ENCODE measurements around the gene WNT4.

Gene WNT4

GRCh38 chr1:22123901-22124404 is 18.9 kb downstream of the WNT4 start:
- TF ChIP-seq CTCF (IDR thresholded peaks at IDR 0.05; ENCODE audit: low read depth, low read length), result no peak
- DNase-seq (ENCODE audit: extremely low read depth, low read depth), result no peak

GRCh38 chr1:22123071-22123390 is 19.9 kb downstream of the WNT4 start:
- no peak for DNase-seq (ENCODE audit: extremely low read depth, low read depth)
- TF ChIP-seq CTCF (IDR thresholded peaks at IDR 0.05; ENCODE audit: low read depth, low read length), result no peak

- DNase-seq (ENCODE audit: extremely low read depth, low read depth), result no peak
- TF ChIP-seq CTCF (IDR thresholded peaks at IDR 0.05; ENCODE audit: low read depth, low read length), result no peak
Measured at GRCh38 chr1:22122273-22123070, 20.4 kb downstream of the WNT4 start.

- no peak for TF ChIP-seq CTCF (IDR thresholded peaks at IDR 0.05; ENCODE audit: low read depth, low read length)
- no peak for DNase-seq (ENCODE audit: extremely low read depth, low read depth)
Measured at GRCh38 chr1:22121421-22121911, 21.4 kb downstream of the WNT4 start.

- no peak for DNase-seq (ENCODE audit: extremely low read depth, low read depth)
- TF ChIP-seq CTCF (IDR thresholded peaks at IDR 0.05; ENCODE audit: low read depth, low read length), result no peak
Measured at GRCh38 chr1:22120469-22120790, 22.5 kb downstream of the WNT4 start.

GRCh38 chr1:22119626-22120468 is 23.1 kb downstream of the WNT4 start:
- no peak for DNase-seq (ENCODE audit: extremely low read depth, low read depth)
- no peak for TF ChIP-seq CTCF (IDR thresholded peaks at IDR 0.05; ENCODE audit: low read depth, low read length)
